IPS-15b (cell line): ENCODE data around the gene SMNDC1.

Source experiments
- H3K27me3 ChIP-seq: one replicate; pipeline ENCODE4 v1.6.1; 2013; ENCODE audit warnings: low read length; ENCODE audit not compliant: control insufficient read depth, insufficient read depth
- H3K36me3 ChIP-seq: one replicate; pipeline ENCODE4 v1.6.1; 2013; ENCODE audit warnings: low read length; ENCODE audit not compliant: control insufficient read depth, insufficient read depth
- H3K4me1 ChIP-seq: one replicate; pipeline ENCODE4 v1.6.1; 2013; ENCODE audit warnings: mild to moderate bottlenecking, low read length; ENCODE audit not compliant: control insufficient read depth, insufficient read depth
- H3K4me3 ChIP-seq: one replicate; pipeline ENCODE4 v1.5.1; 2013; ENCODE audit warnings: low read depth, low read length
- H3K9ac ChIP-seq: one replicate; pipeline ENCODE4 v1.6.1; 2013; ENCODE audit warnings: low read depth, mild to moderate bottlenecking, low read length
- H3K9me3 ChIP-seq: one replicate; pipeline ENCODE4 v1.6.1; 2013; ENCODE audit warnings: mild to moderate bottlenecking, low read length; ENCODE audit not compliant: control insufficient read depth, insufficient read depth

The SMNDC1 gene

GRCh38 chr10:110324805-110325280, 20.1 kb upstream of the SMNDC1 start:
- peaks cover under 1% of the 10 kb centered on the region for H3K4me1 ChIP-seq
- no peaks in the 10 kb centered on the region for H3K36me3 ChIP-seq
- no peaks in the 10 kb centered on the region for H3K9me3 ChIP-seq
- no peak overlapping the region for H3K4me3 ChIP-seq
- H3K9ac ChIP-seq: no peak overlapping the region
- no peaks in the 10 kb centered on the region for H3K27me3 ChIP-seq

GRCh38 chr10:110324201-110324804, 19.6 kb upstream of the SMNDC1 start:
- H3K4me3 ChIP-seq: no peak overlapping the region
- peaks cover 6% of the 10 kb centered on the region for H3K4me1 ChIP-seq
- H3K9ac ChIP-seq: no peak overlapping the region
- H3K36me3 ChIP-seq: no peaks in the 10 kb centered on the region
- no peaks in the 10 kb centered on the region for H3K9me3 ChIP-seq
- H3K27me3 ChIP-seq: no peaks in the 10 kb centered on the region

- Histone ChIP-seq H3K27me3 (no peaks in the 10 kb centered on the region), H3K9me3 (no peaks in the 10 kb centered on the region), H3K9ac (no peak overlapping the region), H3K4me3 (no peak overlapping the region), H3K4me1 (peaks cover 6% of the 10 kb centered on the region), H3K36me3 (no peaks in the 10 kb centered on the region)
Observed at GRCh38 chr10:110323503-110323902, 18.8 kb upstream of the SMNDC1 start.

GRCh38 chr10:110321869-110322620, 17.3 kb upstream of the SMNDC1 start:
- Histone ChIP-seq H3K9me3 (no peaks in the 10 kb centered on the region), H3K36me3 (no peaks in the 10 kb centered on the region), H3K27me3 (no peaks in the 10 kb centered on the region), H3K4me3 (no peak overlapping the region), H3K9ac (no peak overlapping the region), H3K4me1 (peaks cover 6% of the 10 kb centered on the region)

- Histone ChIP-seq H3K9ac (no peak overlapping the region), H3K36me3 (no peaks in the 10 kb centered on the region), H3K4me3 (no peak overlapping the region), H3K9me3 (no peaks in the 10 kb centered on the region), H3K27me3 (no peaks in the 10 kb centered on the region), H3K4me1 (peaks cover 6% of the 10 kb centered on the region)
Observed at GRCh38 chr10:110317866-110318850, 13.4 kb upstream of the SMNDC1 start.

GRCh38 chr10:110313674-110314073, 9.0 kb upstream of the SMNDC1 start:
- no peak overlapping the region for H3K4me3 ChIP-seq
- no peaks in the 10 kb centered on the region for H3K36me3 ChIP-seq
- no peaks in the 10 kb centered on the region for H3K9me3 ChIP-seq
- no peaks in the 10 kb centered on the region for H3K27me3 ChIP-seq
- H3K9ac ChIP-seq: no peak overlapping the region
- H3K4me1 ChIP-seq: peaks cover 2% of the 10 kb centered on the region

- no peaks in the 10 kb centered on the region for H3K36me3 ChIP-seq
- no peaks in the 10 kb centered on the region for H3K9me3 ChIP-seq
- H3K27me3 ChIP-seq: no peaks in the 10 kb centered on the region
- no peak overlapping the region for H3K9ac ChIP-seq
- peaks cover 2% of the 10 kb centered on the region for H3K4me1 ChIP-seq
- no peak overlapping the region for H3K4me3 ChIP-seq
Observed at GRCh38 chr10:110312206-110312605, 7.5 kb upstream of the SMNDC1 start.

GRCh38 chr10:110311357-110311949, 6.7 kb upstream of the SMNDC1 start:
- Histone ChIP-seq H3K9me3 (no peaks in the 10 kb centered on the region), H3K27me3 (no peaks in the 10 kb centered on the region), H3K36me3 (no peaks in the 10 kb centered on the region), H3K4me3 (no peak overlapping the region), H3K4me1 (peaks cover 2% of the 10 kb centered on the region), H3K9ac (no peak overlapping the region)

GRCh38 chr10:110310741-110311140, 6.0 kb upstream of the SMNDC1 start:
- H3K4me3 ChIP-seq: no peak overlapping the region
- no peaks in the 10 kb centered on the region for H3K27me3 ChIP-seq
- no peaks in the 10 kb centered on the region for H3K9me3 ChIP-seq
- peaks cover 2% of the 10 kb centered on the region for H3K4me1 ChIP-seq
- no peak overlapping the region for H3K9ac ChIP-seq
- H3K36me3 ChIP-seq: no peaks in the 10 kb centered on the region

GRCh38 chr10:110307805-110308204, 3.1 kb upstream of the SMNDC1 start:
- Histone ChIP-seq H3K4me1 (peaks cover 6% of the 10 kb centered on the region), H3K9ac (no peak overlapping the region), H3K36me3 (no peaks in the 10 kb centered on the region), H3K4me3 (no peak overlapping the region), H3K27me3 (no peaks in the 10 kb centered on the region), H3K9me3 (no peaks in the 10 kb centered on the region)

GRCh38 chr10:110306452-110306768, 1.7 kb upstream of the SMNDC1 start:
- Histone ChIP-seq H3K27me3 (no peaks in the 10 kb centered on the region), H3K4me1 (peaks cover 4% of the 10 kb centered on the region), H3K9me3 (no peaks in the 10 kb centered on the region), H3K36me3 (no peaks in the 10 kb centered on the region), H3K9ac (no peak overlapping the region), H3K4me3 (no peak overlapping the region)
